BE2C (cell line): ENCODE results near the gene TOP2B. TPM values are rescaled to one million over a fixed set of nuclear protein-coding genes. Genes with fewer than 3 reads are reported as not detected.

Experiments used
- DNase-seq: peaks from one replicate; pipeline ENCODE4 v3.0.0-alpha.2; 2020
- H3K27me3 ChIP-seq: fragments of 250-450 bp; sonication (Bioruptor Pico); 2 replicates; pipeline ENCODE4 v1.5.1; 2020; ENCODE audit warnings: mild to moderate bottlenecking
- H3K36me3 ChIP-seq: fragments of 250-450 bp; sonication (Bioruptor Pico); 2 replicates; pipeline ENCODE4 v1.5.1; 2020; ENCODE audit warnings: mild to moderate bottlenecking
- H3K4me1 ChIP-seq: fragments of 250-450 bp; sonication (Bioruptor Pico); 2 replicates; pipeline ENCODE4 v1.5.1; 2020
- H3K4me3 ChIP-seq: 2 replicates; pipeline ENCODE4 v1.5.1; 2011; ENCODE audit warnings: low read depth, low read length
- H3K9me3 ChIP-seq: fragments of 250-450 bp; sonication (Bioruptor Pico); 2 replicates; pipeline ENCODE4 v1.5.1; 2020
- polyA plus RNA-seq: library from polyadenylated mRNA; unstranded; fragments of >200 nt; gene quantifications from one replicate; pipeline ENCODE4 v1.2.1, GENCODE V29; 2012; ENCODE audit warnings: low read depth, missing spikeins; ENCODE audit not compliant: insufficient read length, insufficient read depth
- TF ChIP-seq, protein P1 (sequence below): IDR thresholded peaks from 2 replicates; pipeline ENCODE4 v1.5.1; 2012; ENCODE audit warnings: mild to moderate bottlenecking, low read depth, low read length

The TOP2B gene, protein sequence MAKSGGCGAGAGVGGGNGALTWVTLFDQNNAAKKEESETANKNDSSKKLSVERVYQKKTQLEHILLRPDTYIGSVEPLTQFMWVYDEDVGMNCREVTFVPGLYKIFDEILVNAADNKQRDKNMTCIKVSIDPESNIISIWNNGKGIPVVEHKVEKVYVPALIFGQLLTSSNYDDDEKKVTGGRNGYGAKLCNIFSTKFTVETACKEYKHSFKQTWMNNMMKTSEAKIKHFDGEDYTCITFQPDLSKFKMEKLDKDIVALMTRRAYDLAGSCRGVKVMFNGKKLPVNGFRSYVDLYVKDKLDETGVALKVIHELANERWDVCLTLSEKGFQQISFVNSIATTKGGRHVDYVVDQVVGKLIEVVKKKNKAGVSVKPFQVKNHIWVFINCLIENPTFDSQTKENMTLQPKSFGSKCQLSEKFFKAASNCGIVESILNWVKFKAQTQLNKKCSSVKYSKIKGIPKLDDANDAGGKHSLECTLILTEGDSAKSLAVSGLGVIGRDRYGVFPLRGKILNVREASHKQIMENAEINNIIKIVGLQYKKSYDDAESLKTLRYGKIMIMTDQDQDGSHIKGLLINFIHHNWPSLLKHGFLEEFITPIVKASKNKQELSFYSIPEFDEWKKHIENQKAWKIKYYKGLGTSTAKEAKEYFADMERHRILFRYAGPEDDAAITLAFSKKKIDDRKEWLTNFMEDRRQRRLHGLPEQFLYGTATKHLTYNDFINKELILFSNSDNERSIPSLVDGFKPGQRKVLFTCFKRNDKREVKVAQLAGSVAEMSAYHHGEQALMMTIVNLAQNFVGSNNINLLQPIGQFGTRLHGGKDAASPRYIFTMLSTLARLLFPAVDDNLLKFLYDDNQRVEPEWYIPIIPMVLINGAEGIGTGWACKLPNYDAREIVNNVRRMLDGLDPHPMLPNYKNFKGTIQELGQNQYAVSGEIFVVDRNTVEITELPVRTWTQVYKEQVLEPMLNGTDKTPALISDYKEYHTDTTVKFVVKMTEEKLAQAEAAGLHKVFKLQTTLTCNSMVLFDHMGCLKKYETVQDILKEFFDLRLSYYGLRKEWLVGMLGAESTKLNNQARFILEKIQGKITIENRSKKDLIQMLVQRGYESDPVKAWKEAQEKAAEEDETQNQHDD (N-terminal part only)
- polyA plus RNA-seq = 18.1 TPM

DNA sequence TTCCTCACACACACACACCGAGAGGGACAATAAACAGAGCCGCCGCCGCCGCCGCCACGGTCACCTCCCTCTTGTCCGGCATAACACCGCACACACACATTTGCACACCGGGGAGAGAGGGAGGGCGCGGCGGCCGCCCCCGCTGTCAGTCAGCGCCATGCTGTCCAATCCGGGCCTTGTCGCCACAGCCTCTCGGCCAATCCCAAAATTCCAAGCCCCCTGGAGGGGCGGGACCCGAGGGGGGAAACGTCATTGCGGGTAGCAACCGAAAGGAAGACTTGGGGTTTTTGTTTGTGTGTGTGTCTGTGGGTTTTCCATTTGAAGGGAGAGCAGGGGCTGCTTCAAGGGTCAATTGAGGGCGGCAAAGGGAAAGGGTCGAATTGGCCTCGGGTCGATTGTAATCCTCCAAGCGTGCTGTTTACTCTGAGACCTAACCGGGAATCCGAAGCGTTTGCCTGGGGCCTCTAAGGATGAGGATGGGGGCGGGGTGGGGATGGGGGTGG, at the start of gene TOP2B:
Gene TOP2B (minus strand): TSS at position 96 of the 503 bp plus-strand sequence. CDS start 610 bp downstream, outside the sequence.
- peak; percentile 89 for DNase-seq
- no peaks in the 10 kb centered on the region for H3K4me1 ChIP-seq
- peak within 1 kb of the TSS; percentile 79 for H3K4me3 ChIP-seq
- TF ChIP-seq, protein P1, sequence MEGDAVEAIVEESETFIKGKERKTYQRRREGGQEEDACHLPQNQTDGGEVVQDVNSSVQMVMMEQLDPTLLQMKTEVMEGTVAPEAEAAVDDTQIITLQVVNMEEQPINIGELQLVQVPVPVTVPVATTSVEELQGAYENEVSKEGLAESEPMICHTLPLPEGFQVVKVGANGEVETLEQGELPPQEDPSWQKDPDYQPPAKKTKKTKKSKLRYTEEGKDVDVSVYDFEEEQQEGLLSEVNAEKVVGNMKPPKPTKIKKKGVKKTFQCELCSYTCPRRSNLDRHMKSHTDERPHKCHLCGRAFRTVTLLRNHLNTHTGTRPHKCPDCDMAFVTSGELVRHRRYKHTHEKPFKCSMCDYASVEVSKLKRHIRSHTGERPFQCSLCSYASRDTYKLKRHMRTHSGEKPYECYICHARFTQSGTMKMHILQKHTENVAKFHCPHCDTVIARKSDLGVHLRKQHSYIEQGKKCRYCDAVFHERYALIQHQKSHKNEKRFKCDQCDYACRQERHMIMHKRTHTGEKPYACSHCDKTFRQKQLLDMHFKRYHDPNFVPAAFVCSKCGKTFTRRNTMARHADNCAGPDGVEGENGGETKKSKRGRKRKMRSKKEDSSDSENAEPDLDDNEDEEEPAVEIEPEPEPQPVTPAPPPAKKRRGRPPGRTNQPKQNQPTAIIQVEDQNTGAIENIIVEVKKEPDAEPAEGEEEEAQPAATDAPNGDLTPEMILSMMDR = no peak
- H3K27me3 ChIP-seq = no peaks in the 10 kb centered on the region
- H3K36me3 ChIP-seq = no peaks in the 10 kb centered on the region
- no peaks in the 10 kb centered on the region for H3K9me3 ChIP-seq

DNA sequence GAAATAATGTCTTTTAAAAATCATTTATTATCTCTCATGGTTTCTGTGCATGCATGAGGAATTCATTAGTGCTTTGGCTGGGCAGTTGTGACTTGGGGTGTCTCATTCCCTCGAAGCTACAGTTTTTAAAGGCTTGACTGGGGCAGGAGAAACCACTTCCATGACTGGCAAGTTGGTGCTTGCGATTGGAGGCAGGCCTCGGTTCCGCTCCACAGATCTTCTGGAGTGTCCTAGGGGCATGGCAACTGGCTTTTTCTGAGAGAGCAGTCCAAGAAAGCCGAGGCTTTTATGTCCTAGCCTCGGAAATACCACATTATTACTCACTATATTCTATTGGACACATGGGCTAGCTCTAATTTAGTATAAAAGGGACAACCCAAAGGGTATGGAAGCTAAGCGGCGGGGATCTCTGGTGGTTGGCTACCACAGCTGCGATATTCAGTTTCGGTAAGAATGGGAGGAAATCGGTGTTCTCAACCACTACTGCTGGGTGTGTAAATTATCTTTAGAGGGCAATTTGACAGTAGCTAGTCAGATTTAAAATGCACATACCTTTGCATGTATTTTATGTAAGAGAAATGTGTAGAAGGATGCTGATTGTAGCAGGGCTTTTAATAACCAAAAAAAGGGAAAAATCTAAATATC, 48.8 kb upstream of the TOP2B start:
- Histone ChIP-seq H3K4me3 (no peak overlapping the region), H3K4me1 (no peaks in the 10 kb centered on the region), H3K36me3 (no peaks in the 10 kb centered on the region), H3K9me3 (no peaks in the 10 kb centered on the region), H3K27me3 (no peaks in the 10 kb centered on the region)
- no peak for DNase-seq
- TF ChIP-seq, protein P1 = no peak

DNA sequence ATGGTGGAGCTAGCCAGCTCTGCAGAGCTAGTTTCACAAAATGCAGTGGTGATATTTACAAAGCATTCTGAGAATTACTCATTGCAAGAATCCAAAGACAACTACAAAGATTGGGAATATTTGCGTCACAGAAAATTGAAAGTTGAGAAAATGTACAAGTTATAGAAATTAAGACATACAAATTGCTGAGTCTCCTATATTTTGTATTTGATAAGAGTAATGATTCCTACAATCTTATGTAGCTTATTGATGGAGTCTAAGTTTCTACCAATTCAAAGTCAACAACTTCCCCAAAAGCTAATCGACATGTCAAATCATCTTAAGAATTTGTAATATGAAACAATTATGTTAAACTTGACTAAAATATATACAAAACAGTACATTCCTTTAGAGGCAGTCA, 46.4 kb upstream of the TOP2B start:
- Histone ChIP-seq H3K27me3 (no peaks in the 10 kb centered on the region), H3K4me3 (no peak overlapping the region), H3K9me3 (no peaks in the 10 kb centered on the region), H3K4me1 (no peaks in the 10 kb centered on the region), H3K36me3 (no peaks in the 10 kb centered on the region)
- TF ChIP-seq, protein P1 = no peak
- DNase-seq = no peak

DNA sequence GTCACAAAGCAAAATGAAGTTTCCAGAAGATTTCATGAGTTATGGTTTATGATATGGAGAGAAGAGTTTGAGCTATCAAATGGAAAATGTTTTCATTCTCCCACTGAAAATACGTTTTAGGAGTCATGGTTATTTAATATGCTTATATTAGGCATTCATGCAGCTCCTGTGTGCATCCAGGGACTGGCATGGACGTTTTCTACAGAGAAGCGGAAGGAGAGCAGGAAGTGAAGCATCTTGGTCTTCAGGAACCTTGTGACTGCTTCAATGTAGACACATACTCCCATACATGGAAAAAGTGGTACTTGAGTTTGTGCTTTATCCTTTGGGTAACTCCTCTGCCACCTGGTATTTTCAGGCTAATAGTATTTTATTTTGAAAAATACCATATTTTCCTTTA, 43.3 kb upstream of the TOP2B start:
- no peaks in the 10 kb centered on the region for H3K27me3 ChIP-seq
- TF ChIP-seq, protein P1 = no peak
- H3K9me3 ChIP-seq = no peaks in the 10 kb centered on the region
- H3K4me1 ChIP-seq = no peaks in the 10 kb centered on the region
- DNase-seq = no peak
- no peaks in the 10 kb centered on the region for H3K36me3 ChIP-seq
- H3K4me3 ChIP-seq = no peak overlapping the region

DNA sequence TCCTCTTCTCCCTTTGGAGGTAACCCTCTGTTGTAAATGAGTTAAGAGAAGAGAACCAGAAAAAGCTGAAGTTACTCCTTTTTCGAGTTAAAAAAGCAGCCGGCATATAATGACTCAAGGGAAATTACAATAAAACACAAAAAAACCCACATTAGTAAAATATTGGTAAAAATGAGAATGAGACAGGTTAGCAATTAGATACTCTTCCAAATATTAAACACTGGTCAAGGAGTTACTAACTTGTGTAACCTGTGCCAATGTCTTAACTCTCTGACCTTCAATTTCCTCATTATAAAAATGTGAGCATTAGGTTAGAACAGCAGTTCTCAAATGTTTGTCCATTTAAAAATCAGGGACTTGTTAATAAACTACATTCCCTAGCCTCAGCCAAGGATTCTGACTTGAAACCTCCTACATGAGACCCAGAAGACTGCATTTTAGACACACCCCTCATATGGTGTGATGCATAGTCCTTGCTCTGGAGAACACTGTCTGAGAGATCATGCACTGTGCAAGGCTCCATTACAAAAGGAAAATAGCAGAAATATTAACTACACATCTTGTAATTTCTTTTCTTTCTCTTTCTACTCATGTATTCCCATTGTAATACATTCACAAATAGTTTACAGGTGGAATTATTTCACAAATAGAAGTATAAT, 42.7 kb upstream of the TOP2B start:
- TF ChIP-seq, protein P1 = no peak
- H3K4me1 ChIP-seq = no peaks in the 10 kb centered on the region
- no peaks in the 10 kb centered on the region for H3K27me3 ChIP-seq

More for the DNA sequence above, 42.7 kb upstream of the TOP2B start:
- H3K9me3 ChIP-seq = no peaks in the 10 kb centered on the region
- no peak for DNase-seq
- H3K36me3 ChIP-seq = no peaks in the 10 kb centered on the region
- no peak overlapping the region for H3K4me3 ChIP-seq
